Natural killer cell (primary cell): ENCODE results near the gene DDR2. TPM values are rescaled to one million over a fixed set of nuclear protein-coding genes. Genes with fewer than 3 reads are reported as not detected.
A peak's percentile ranks its signal among the peaks of the same experiment; 100 is the strongest.
"Not testable (repeated sequence)": the region's sequence is repeated elsewhere in the genome, so short reads cannot be mapped to it uniquely, and the experiment has no call there.

Experiments
- ATAC-seq, 3 donors: fragments of 150-1000 bp in 2 of 3; fragments of 200-7000 bp in 1 of 3; cut with Tn5 transposase; 1 replicate in 1 of 3; 2 replicates in 2 of 3; pipeline ENCODE4 v1.10.0; 2021; ENCODE audit warnings: mild to moderate bottlenecking in 2 of 3, moderate library complexity in 2 of 3
- DNase-seq, 2 donors: peaks; one replicate each; pipeline versions ENCODE4 v3.0.0 to v3.0.0-alpha.2; 2013 to 2021; ENCODE audit warnings: mixed read lengths in 1 of 2
- H3K27ac ChIP-seq: one replicate; pipeline ENCODE4 v1.5.1; 2013; ENCODE audit warnings: mild to moderate bottlenecking, low read length
- H3K27me3 ChIP-seq: one replicate; pipeline ENCODE4 v1.6.1; 2013; ENCODE audit warnings: low read length; ENCODE audit not compliant: control insufficient read depth, insufficient read depth
- H3K36me3 ChIP-seq: one replicate; pipeline ENCODE4 v1.6.1; 2013; ENCODE audit warnings: low read length; ENCODE audit not compliant: control insufficient read depth, insufficient read depth
- H3K4me1 ChIP-seq: one replicate; pipeline ENCODE4 v1.6.1; 2013; ENCODE audit warnings: low read length; ENCODE audit not compliant: control insufficient read depth, insufficient read depth
- H3K4me3 ChIP-seq: one replicate; pipeline ENCODE4 v1.5.1; 2013; ENCODE audit warnings: low read length
- H3K9me3 ChIP-seq: one replicate; pipeline ENCODE4 v1.6.1; 2013; ENCODE audit warnings: low read length; ENCODE audit not compliant: control insufficient read depth, insufficient read depth
- H3K27ac Mint-ChIP-seq, 2 donors: one replicate each; pipeline ENCODE4 v1.8.0; 2022; ENCODE audit warnings: mild to moderate bottlenecking in 2 of 2, mixed read lengths in 2 of 2, moderate library complexity in 1 of 2
- H3K27me3 Mint-ChIP-seq, 2 donors: one replicate each; pipeline ENCODE4 v1.8.0; 2022; ENCODE audit warnings: low read depth in 2 of 2, mixed read lengths in 2 of 2
- H3K36me3 Mint-ChIP-seq: one replicate; pipeline ENCODE4 v1.8.0; 2022; ENCODE audit warnings: mixed read lengths
- H3K4me1 Mint-ChIP-seq, 2 donors: one replicate each; pipeline ENCODE4 v1.8.0; 2022; ENCODE audit warnings: mixed read lengths in 2 of 2
- H3K4me3 Mint-ChIP-seq: one replicate; pipeline ENCODE4 v1.8.0; 2022; ENCODE audit warnings: mild to moderate bottlenecking, moderate library complexity, mixed read lengths
- H3K9me3 Mint-ChIP-seq, 2 donors: one replicate each; pipeline ENCODE4 v1.8.0; 2022; ENCODE audit warnings: mixed read lengths in 2 of 2
- WGBS: methylation state at CpG from one replicate; pipeline ENCODE4 v1.1.7; 2013; ENCODE audit warnings: missing lambda C conversion rate; ENCODE audit not compliant: insufficient coverage; 5-methylcytosine and 5-hydroxymethylcytosine counted together
- intact Hi-C: fragments of 100-400 bp; cut with micrococcal nuclease; formaldehyde crosslinking; loops from one replicate; pipeline ENCODE4 v1.14.2; 2022
- total RNA-seq, 4 donors: library from RNA; stranded (reverse); fragments of 120-200 nt in 1 of 4; gene quantifications; one replicate each; pipeline versions ENCODE4 v1.2.3 to v1.2.4, GENCODE V29; 2013 to 2022
- TF ChIP-seq, protein P1 (sequence below): fragments of 200-600 bp; IDR thresholded peaks from one replicate; pipeline ENCODE4 v1.8.0; 2022; ENCODE audit warnings: antibody characterized with exemption

DDR2 gene
- total RNA-seq, 3 donors from 2014 or later (not counting 1 experiment from before 2014, with no cell fraction given): 1.5 to 2.0 (median 1.8) TPM

DNA sequence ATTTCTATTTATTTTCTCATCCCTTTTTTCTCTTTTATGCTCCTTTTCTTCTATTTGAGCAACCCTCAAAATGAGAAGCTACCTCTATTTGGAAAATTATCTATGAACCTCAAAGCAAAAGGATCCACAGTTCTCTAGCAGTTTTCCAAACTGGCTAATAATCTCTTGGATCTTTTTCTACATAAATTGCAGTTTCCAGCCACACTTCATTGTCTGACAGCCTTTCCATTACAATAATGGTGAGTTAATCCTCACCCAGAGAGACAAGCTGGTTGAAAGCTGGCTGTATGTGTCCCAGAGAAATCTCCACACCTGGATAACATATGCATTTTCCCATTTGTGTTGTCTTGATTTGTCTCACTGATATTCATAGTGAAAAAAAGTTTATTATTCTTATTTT, 141.7 kb downstream of the DDR2 start:
- H3K36me3 Mint-ChIP-seq: no peaks in the 10 kb centered on the region
- intact Hi-C loops: no loop called here

DNA sequence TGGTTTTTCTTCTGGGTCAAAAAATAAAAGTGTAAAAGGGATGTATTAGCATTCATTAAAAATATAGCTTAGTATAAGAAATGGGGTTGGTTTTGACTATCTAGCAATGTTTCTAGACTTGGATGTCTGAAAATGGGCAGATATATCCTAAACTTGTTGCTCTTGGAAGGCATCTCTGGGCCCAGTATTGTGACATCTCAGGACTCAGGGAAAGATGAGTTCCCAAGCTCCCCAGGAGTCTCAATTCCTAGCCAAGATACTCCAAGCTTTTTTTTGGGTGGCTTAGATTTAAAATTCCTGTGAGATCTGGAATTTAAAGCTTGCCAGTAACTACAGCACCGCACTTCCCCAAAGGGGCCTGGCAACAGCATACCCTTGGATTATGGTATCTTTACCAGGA, 146.8 kb downstream of the DDR2 start:
- no peak overlapping the region for H3K27ac Mint-ChIP-seq

More for the DNA sequence above, 141.7 kb downstream of the DDR2 start:
- H3K4me3 Mint-ChIP-seq: no peak overlapping the region
- Histone ChIP-seq H3K9me3 (no peaks in the 10 kb centered on the region), H3K27ac (no peak overlapping the region), H3K27me3 (no peaks in the 10 kb centered on the region), H3K4me3 (no peak overlapping the region), H3K36me3 (no peaks in the 10 kb centered on the region), H3K4me1 (no peaks in the 10 kb centered on the region)
- no peak for ATAC-seq
- DNase-seq: no peak
- no peaks in the 10 kb centered on the region for H3K9me3 Mint-ChIP-seq
- H3K4me1 Mint-ChIP-seq: no peaks in the 10 kb centered on the region
- H3K27ac Mint-ChIP-seq: no peak overlapping the region
- TF ChIP-seq, protein P1, sequence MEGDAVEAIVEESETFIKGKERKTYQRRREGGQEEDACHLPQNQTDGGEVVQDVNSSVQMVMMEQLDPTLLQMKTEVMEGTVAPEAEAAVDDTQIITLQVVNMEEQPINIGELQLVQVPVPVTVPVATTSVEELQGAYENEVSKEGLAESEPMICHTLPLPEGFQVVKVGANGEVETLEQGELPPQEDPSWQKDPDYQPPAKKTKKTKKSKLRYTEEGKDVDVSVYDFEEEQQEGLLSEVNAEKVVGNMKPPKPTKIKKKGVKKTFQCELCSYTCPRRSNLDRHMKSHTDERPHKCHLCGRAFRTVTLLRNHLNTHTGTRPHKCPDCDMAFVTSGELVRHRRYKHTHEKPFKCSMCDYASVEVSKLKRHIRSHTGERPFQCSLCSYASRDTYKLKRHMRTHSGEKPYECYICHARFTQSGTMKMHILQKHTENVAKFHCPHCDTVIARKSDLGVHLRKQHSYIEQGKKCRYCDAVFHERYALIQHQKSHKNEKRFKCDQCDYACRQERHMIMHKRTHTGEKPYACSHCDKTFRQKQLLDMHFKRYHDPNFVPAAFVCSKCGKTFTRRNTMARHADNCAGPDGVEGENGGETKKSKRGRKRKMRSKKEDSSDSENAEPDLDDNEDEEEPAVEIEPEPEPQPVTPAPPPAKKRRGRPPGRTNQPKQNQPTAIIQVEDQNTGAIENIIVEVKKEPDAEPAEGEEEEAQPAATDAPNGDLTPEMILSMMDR: no peak
- peaks cover 3 to 18% of the 10 kb centered on the region in 2 donors for H3K27me3 Mint-ChIP-seq

DNA sequence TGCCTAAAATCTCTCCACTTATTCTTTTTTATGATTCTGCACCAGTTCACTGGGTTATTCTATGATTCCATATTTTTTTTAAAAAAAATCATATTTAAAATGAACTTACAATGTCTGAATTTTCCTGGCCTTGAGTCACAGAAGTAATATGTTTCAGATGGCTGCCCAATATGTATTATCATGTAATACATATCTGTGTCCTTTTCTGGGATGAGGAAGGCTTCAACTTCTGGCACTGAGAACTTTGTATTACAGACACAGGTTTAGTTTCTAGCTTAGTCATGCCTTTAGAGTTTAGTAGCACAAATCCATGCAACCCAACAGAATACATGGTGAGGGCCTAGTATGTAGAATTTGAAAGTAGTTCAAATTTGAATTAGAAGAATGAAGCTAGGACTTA, 150.4 kb downstream of the DDR2 start:
- Histone ChIP-seq H3K4me3 (no peak overlapping the region), H3K27me3 (no peaks in the 10 kb centered on the region), H3K4me1 (no peaks in the 10 kb centered on the region), H3K9me3 (no peaks in the 10 kb centered on the region), H3K36me3 (no peaks in the 10 kb centered on the region), H3K27ac (no peak overlapping the region)
- Mint-ChIP-seq H3K36me3 (no peaks in the 10 kb centered on the region), H3K4me1 (no peaks in the 10 kb centered on the region), H3K9me3 (no peaks in the 10 kb centered on the region), H3K27me3 (peaks cover 18 to 20% of the 10 kb centered on the region in 2 donors), H3K27ac (no peak overlapping the region), H3K4me3 (no peak overlapping the region)
- TF ChIP-seq, protein P1: no peak
- no peak for ATAC-seq
- DNase-seq: no peak
- intact Hi-C loops: no loop called here

More for the DNA sequence above, 146.8 kb downstream of the DDR2 start:
- Mint-ChIP-seq H3K4me1 (no peaks in the 10 kb centered on the region), H3K9me3 (no peaks in the 10 kb centered on the region), H3K4me3 (no peak overlapping the region), H3K27me3 (peaks cover 20 to 27% of the 10 kb centered on the region in 2 donors), H3K36me3 (no peaks in the 10 kb centered on the region)
- Histone ChIP-seq H3K36me3 (no peaks in the 10 kb centered on the region), H3K27me3 (no peaks in the 10 kb centered on the region), H3K9me3 (no peaks in the 10 kb centered on the region), H3K4me1 (no peaks in the 10 kb centered on the region), H3K4me3 (no peak overlapping the region), H3K27ac (no peak overlapping the region)
- intact Hi-C loops: no loop called here
- 100% methylated on average over 1 of the region's 1 CpG for WGBS
- DNase-seq (no peak), ATAC-seq (no peak)
- TF ChIP-seq, protein P1: no peak

DNA sequence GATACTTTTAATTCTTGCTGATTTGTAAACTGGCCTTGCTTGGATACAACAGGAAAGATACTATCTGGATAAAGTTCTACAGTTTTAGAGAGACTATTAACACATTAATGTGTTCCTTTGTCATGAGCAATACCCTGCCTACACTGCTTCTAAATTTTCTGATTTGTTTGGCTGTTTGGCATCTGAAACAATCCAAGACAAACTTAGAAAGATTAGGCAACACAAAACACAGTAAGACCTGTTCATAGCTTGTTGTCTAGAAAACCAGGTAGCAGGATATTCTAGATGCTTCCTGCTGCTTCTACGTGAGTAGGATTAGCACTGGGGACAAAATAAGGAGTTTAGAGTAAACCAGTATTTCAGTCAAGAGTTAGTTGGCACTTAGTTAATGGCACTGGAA, 152.7 kb downstream of the DDR2 start:
- H3K4me3 ChIP-seq, H3K4me3 Mint-ChIP-seq, H3K27ac ChIP-seq, H3K36me3 ChIP-seq, H3K27me3 ChIP-seq, H3K4me1 ChIP-seq, intact Hi-C loops, DNase-seq, H3K9me3 Mint-ChIP-seq, H3K36me3 Mint-ChIP-seq, H3K4me1 Mint-ChIP-seq, H3K9me3 ChIP-seq, ATAC-seq, H3K27ac Mint-ChIP-seq: not testable (repeated sequence)
- no CpG with 5 or more reads among the region's 1 CpG for WGBS
- H3K27me3 Mint-ChIP-seq: peaks cover 18 to 20% of the 10 kb centered on the region in 2 donors

- H3K4me1 Mint-ChIP-seq, H3K4me3 ChIP-seq, DNase-seq, H3K36me3 ChIP-seq, H3K9me3 Mint-ChIP-seq, intact Hi-C loops, H3K36me3 Mint-ChIP-seq, H3K4me3 Mint-ChIP-seq, H3K27me3 ChIP-seq, H3K27ac ChIP-seq, ATAC-seq, H3K9me3 ChIP-seq, H3K27ac Mint-ChIP-seq, H3K4me1 ChIP-seq, H3K27me3 Mint-ChIP-seq: not testable (repeated sequence)
- whole genome bisulfite sequencing: no CpG with 5 or more reads among the region's 1 CpG
Measured at GRCh38 chr1:162788783-162789182, 156.5 kb downstream of the DDR2 start.

DNA sequence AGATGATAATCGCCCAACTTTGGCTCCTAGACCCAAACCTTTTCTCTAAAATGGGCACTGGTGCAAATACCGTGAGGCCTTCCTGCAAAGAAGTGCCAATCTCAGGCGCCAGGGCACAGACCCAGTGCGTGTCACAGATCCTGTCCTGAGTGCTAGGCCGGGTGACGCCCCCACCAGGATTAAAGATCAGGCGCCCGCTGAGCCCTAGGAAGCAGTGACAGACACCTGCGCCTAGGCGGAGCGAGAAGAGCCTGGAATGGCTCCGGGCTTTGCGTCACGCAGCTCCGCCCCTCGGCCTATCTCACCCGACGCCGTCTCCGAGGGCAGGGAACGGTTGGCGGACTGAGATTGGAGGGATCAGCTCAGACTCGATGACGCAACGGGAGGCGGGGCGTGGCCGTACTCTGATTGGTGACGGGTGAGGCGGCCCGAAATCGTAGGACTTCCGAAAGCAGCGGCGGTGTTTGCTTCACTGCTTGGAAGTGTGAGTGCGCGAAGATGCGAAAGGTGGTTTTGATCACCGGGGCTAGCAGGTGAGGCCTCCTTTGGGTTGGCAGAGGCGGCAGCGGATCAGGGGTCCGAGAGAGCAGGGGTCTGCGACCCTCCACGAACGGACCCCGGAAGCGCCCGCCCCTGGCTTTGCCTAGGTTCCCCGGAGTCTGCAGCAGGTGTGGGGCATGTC, 158.2 kb downstream of the DDR2 start, which contains the start of gene HSD17B7:
TSS of gene HSD17B7 (plus strand) at position 400 of the 682 bp plus-strand sequence. CDS start at position 499, 99 bp downstream.
- intact Hi-C loops, H3K4me1 Mint-ChIP-seq, H3K9me3 Mint-ChIP-seq, H3K36me3 Mint-ChIP-seq, H3K36me3 ChIP-seq, H3K27me3 Mint-ChIP-seq, H3K4me1 ChIP-seq, H3K27me3 ChIP-seq, H3K9me3 ChIP-seq: not testable (repeated sequence)
- Mint-ChIP-seq H3K4me3 (peak within 1 kb of the TSS; percentile 89), H3K27ac (peak within 1 kb of the TSS; percentile 89)
- DNase-seq: peak; percentile 67 to 86
- WGBS: 5% methylated on average over 10 of the region's 49 CpGs
- Histone ChIP-seq H3K4me3 (peak within 1 kb of the TSS; percentile 61), H3K27ac (peak within 1 kb of the TSS; percentile 87)
- peak; percentile 97 to 99 (median 98) for ATAC-seq
